Effector memory CD8-positive, alpha-beta T cell (primary cell): ENCODE results near the gene MTA3.
"Not testable (repeated sequence)": the region's sequence is repeated elsewhere in the genome, so short reads cannot be mapped to it uniquely, and the experiment has no call there.

Source experiments
- ATAC-seq: fragments of 150-1000 bp; cut with Tn5 transposase; replicated peaks from 2 replicates; pipeline ENCODE4 v1.10.0; 2021; ENCODE audit warnings: mild to moderate bottlenecking, moderate library complexity
- DNase-seq, 3 experiments: peaks; one replicate each; pipeline ENCODE4 v3.0.0; 2021
- H3K27ac Mint-ChIP-seq, 2 donors: one replicate each; pipeline ENCODE4 v1.8.0; 2022; ENCODE audit warnings: mild to moderate bottlenecking in 2 of 2, mixed read lengths in 2 of 2, moderate library complexity in 2 of 2
- H3K27me3 Mint-ChIP-seq, 2 donors: one replicate each; pipeline ENCODE4 v1.8.0; 2022; ENCODE audit warnings: mixed read lengths in 2 of 2
- H3K36me3 Mint-ChIP-seq: one replicate; pipeline ENCODE4 v1.8.0; 2022; ENCODE audit warnings: mild to moderate bottlenecking, moderate library complexity, mixed read lengths; ENCODE audit not compliant: insufficient read depth
- H3K4me1 Mint-ChIP-seq, 2 donors: one replicate each; pipeline ENCODE4 v1.8.0; 2022; ENCODE audit warnings: low read depth in 2 of 2, mixed read lengths in 2 of 2
- H3K4me3 Mint-ChIP-seq, 2 donors: one replicate each; pipeline ENCODE4 v1.8.0; 2022; ENCODE audit warnings: mild to moderate bottlenecking in 2 of 2, mixed read lengths in 2 of 2, moderate library complexity in 2 of 2
- H3K9me3 Mint-ChIP-seq, 2 donors: one replicate each; pipeline ENCODE4 v1.8.0; 2022; ENCODE audit warnings: mixed read lengths in 2 of 2

The MTA3 gene

DNA sequence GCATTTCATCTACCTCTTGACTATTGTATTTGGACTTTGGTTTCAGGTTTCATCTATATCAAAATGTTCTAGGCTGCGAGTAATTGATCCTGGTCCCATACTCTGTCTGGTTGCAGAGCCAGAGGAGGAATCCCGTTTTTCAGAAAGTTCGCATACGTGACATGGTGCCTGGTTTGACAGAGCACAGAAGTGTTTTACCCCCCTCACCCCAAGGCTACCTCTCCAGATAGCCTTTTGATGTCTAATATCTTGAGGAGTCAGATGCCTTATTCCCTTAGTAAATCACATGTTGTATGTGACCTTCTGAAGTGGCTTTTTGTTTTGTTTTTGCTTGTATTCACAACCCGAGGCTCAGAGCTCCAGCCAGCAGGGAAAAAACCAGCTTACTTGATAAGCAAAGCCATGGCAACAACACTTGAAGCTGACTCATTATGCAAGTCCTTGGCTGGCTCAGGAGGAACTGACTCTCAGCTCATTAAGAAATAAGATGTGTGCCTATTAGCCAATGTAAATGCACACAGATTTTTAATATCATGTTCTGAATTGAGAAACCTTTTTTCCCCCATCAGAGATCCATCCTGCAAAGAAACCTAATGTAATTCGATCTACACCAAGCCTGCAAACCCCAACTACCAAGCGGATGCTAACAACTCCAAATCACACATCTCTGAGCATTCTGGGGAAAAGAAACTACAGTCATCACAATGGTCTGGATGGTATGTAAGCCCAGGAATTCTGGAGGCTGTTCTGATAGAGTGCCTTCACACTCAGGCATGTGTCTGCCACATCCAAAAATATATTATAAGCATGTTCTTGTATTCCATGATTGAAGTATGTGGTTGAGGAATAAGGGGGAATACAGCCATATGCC, 154.1 kb downstream of the MTA3 start:
- H3K9me3 Mint-ChIP-seq = no peaks in the 10 kb centered on the region
- no peaks in the 10 kb centered on the region for H3K36me3 Mint-ChIP-seq
- peaks cover 0 to 4% of the 10 kb centered on the region in 2 donors for H3K4me1 Mint-ChIP-seq

DNA sequence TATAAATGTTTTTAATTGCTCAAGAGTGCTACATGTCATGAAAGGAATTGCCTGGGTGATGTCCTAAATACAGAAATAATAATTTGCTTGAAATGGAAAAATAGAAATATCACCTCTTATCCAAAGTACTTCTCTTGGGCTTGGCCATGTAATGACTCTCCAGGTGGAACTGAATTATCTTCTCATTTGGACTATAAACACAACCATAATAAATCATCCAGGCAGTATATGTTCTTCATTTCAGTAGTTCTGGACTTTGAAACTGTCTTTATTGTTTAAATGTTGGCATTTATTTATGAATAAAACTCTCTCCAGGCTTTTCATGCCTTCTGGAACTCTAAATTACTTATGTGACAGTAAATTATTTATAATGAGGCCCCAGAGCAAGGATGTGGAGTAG, 155.0 kb downstream of the MTA3 start:
- Mint-ChIP-seq H3K36me3 (no peaks in the 10 kb centered on the region), H3K4me1 (peaks cover 0 to 4% of the 10 kb centered on the region in 2 donors), H3K4me3 (no peak overlapping the region), H3K27me3 (no peaks in the 10 kb centered on the region), H3K27ac (no peak overlapping the region), H3K9me3 (no peaks in the 10 kb centered on the region)
- no peak for DNase-seq
- no peak for ATAC-seq

More for the DNA sequence above, 154.1 kb downstream of the MTA3 start:
- ATAC-seq (peak; percentile 29), DNase-seq (no peak)
- Mint-ChIP-seq H3K27ac (no peak overlapping the region), H3K27me3 (no peaks in the 10 kb centered on the region), H3K4me3 (no peak overlapping the region)

DNA sequence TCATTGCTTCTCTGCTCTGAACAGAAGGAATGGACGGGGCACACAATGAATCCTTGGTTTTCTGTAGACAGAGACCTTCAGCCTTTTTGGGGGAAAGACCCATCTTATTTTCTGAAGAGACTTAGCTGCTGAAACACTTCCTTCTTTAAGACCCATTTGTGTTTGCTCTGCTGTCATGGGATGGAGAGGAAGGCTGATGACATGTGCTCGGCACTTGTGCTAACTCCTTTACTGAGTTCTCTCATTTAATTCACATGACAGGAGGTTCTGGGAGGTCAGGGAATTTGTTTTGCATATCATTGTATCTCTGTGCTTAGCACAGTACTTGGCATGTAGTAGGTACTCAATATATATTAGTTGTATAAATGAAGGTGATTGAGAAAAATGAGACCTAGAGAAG, 156.5 kb downstream of the MTA3 start:
- H3K27ac Mint-ChIP-seq = no peak overlapping the region
- H3K4me3 Mint-ChIP-seq = no peak overlapping the region
- no peak for ATAC-seq
- no peaks in the 10 kb centered on the region for H3K9me3 Mint-ChIP-seq
- H3K27me3 Mint-ChIP-seq = no peaks in the 10 kb centered on the region
- no peaks in the 10 kb centered on the region for H3K36me3 Mint-ChIP-seq
- DNase-seq = no peak
- peaks cover 0 to 4% of the 10 kb centered on the region in 2 donors for H3K4me1 Mint-ChIP-seq

DNA sequence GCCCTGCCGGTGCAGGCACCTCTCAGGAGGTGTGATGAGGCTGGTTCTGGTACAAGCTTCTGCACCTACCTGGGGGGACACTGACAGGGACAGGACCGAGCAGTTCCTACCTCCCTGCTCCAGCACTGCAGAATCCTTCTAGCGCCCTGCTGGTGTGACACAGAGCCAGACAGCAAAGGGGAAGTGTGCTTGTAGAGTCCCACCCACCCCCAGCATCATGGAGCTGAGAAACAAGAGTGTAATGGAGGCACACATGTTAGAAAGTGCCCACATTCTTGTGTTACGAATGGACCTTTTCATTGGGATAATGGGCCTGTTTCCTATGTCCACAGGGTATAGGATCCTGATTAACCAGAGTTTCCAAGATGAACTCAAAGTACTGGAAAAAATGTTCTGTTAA, 157.2 kb downstream of the MTA3 start:
- ATAC-seq = no peak
- no peak overlapping the region for H3K27ac Mint-ChIP-seq

DNA sequence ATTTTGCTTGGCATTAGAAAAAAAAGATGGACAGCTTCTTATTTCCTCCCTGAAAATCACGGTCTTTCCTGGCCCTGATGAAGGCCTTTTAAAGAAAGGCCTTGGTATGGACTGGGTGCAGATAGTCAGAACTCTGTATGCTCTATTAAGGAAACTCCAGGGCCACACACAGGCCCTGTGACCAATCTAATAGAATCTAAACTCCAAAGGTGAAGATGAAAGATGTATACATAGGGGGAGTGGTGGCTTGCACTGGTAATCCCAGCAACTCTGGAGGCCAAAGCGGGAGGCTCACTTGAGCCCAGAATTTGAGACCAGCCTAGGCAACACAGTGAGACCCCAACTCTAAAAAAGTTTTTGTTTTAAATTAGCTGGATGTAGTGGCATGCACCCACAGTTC, 158.2 kb downstream of the MTA3 start:
- DNase-seq (no peak), ATAC-seq (no peak)
- H3K27me3 Mint-ChIP-seq = no peaks in the 10 kb centered on the region
- no peak overlapping the region for H3K4me3 Mint-ChIP-seq
- H3K27ac Mint-ChIP-seq = no peak overlapping the region
- H3K9me3 Mint-ChIP-seq = no peaks in the 10 kb centered on the region
- no peaks in the 10 kb centered on the region for H3K36me3 Mint-ChIP-seq
- H3K4me1 Mint-ChIP-seq = peaks cover 0 to 10% of the 10 kb centered on the region in 2 donors

More for the DNA sequence above, 157.2 kb downstream of the MTA3 start:
- DNase-seq = no peak
- no peaks in the 10 kb centered on the region for H3K27me3 Mint-ChIP-seq
- H3K36me3 Mint-ChIP-seq = no peaks in the 10 kb centered on the region
- H3K9me3 Mint-ChIP-seq = no peaks in the 10 kb centered on the region
- peaks cover 0 to 5% of the 10 kb centered on the region in 2 donors for H3K4me1 Mint-ChIP-seq
- no peak overlapping the region for H3K4me3 Mint-ChIP-seq

DNA sequence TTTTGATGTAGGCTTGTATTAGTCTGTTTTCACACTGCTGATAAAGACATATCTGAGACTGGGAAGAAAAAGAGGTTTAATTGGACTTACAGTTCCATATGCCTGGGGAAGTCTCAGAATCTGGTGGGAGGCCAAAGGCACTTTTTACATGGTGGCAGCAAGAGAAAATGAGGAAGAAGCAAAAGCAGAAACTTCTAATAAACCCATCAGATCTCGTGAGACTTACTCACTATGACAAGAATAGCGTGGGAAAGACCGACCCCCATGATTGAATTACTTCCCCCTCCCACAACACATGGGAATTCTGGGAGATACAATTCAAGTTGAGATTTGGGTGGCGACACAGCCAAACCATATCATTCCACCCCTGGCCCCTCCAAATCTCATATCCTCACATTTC, 162.9 kb downstream of the MTA3 start:
- H3K27me3 Mint-ChIP-seq, DNase-seq, H3K4me1 Mint-ChIP-seq, H3K27ac Mint-ChIP-seq, H3K36me3 Mint-ChIP-seq, ATAC-seq, H3K4me3 Mint-ChIP-seq: not testable (repeated sequence)
- H3K9me3 Mint-ChIP-seq = peaks cover 4 to 10% of the 10 kb centered on the region in 2 donors

DNA sequence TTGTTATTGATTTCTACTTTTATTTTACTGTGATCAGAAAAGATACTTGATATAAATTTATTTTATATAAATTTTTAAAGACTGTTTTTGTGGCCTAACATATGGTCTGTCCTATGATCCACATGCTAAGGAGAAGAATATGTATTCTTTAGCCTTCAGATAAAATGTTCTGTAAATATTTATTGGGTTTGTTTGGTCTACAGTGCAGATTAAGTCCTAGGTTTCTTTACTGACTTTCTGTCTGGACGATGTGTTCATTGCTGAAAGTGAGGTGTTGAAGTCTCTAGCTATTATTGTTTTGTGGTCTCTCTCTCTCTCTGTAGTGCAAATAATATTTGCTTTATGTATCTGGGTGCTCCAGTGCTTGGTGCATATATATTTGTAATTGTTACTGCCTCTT, 165.4 kb downstream of the MTA3 start:
- H3K27ac Mint-ChIP-seq = no peak overlapping the region
- ATAC-seq (no peak), DNase-seq (no peak)
- H3K27me3 Mint-ChIP-seq = no peaks in the 10 kb centered on the region
- peaks cover 0 to 6% of the 10 kb centered on the region in 2 donors for H3K4me1 Mint-ChIP-seq
- no peak overlapping the region for H3K4me3 Mint-ChIP-seq
- peaks cover 3% of the 10 kb centered on the region for H3K36me3 Mint-ChIP-seq
- H3K9me3 Mint-ChIP-seq = peaks cover 4 to 10% of the 10 kb centered on the region in 2 donors

DNA sequence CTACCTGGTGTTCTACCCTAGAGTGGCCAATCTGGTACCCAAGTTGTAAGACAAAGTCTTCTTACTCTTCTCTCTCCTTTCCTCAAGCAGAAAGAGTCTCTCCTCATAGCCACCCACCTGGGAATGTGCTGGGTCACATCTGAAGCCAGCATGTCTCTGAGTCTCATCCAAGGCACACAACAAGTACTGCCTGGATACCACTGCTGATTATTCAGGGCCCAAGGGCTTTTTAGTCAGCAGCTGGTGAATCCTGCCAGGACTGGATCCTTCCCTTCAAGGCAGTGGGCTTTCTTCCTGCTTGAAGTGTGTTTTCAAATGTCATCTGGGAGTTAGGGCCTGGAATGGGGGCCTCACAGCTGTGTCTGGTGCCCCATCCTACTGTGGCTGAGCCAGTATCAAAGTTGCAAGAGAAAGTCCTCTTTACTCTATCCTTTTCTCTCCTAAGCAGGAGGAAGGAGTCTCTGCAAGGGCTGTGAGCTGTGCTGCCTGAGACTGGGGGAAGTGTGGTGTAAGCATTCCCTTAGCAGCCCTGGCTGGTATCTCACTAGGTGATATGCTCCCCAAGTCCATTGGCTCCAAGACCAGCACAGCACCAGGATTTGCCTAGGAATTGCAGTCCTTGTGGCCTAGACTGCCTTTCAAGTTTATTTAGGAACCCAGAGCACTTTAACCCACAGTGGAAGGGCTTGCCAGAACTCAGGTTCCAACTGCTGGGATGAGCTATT, 168.3 kb downstream of the MTA3 start:
- peaks cover 3% of the 10 kb centered on the region for H3K36me3 Mint-ChIP-seq
- no peaks in the 10 kb centered on the region for H3K27me3 Mint-ChIP-seq
- no peak overlapping the region for H3K4me3 Mint-ChIP-seq
- peaks cover 6 to 10% of the 10 kb centered on the region in 2 donors for H3K9me3 Mint-ChIP-seq
- no peaks in the 10 kb centered on the region for H3K4me1 Mint-ChIP-seq
- DNase-seq (no peak), ATAC-seq (no peak)
- no peak overlapping the region for H3K27ac Mint-ChIP-seq

DNA sequence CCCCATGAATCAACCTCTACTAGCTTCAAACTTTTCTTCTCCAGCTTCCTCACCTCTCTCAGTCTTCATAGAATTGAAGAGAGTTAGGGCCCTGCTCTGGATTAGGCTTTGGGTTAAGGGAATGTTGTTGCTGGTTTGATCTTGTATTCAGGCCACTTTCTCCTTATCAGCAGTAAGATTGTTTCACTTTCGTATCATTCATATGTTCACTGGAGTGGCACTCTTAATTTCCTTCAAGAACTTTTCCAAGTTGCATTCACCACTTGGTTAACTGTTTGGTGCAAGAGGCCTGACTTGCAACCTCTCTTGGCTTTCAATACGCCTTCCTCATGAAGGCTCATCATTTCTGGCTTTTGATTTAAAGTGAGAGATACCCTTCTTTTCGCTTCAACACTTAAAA, 172.7 kb downstream of the MTA3 start:
- Mint-ChIP-seq H3K4me3 (no peak overlapping the region), H3K36me3 (peaks cover 7% of the 10 kb centered on the region)

DNA sequence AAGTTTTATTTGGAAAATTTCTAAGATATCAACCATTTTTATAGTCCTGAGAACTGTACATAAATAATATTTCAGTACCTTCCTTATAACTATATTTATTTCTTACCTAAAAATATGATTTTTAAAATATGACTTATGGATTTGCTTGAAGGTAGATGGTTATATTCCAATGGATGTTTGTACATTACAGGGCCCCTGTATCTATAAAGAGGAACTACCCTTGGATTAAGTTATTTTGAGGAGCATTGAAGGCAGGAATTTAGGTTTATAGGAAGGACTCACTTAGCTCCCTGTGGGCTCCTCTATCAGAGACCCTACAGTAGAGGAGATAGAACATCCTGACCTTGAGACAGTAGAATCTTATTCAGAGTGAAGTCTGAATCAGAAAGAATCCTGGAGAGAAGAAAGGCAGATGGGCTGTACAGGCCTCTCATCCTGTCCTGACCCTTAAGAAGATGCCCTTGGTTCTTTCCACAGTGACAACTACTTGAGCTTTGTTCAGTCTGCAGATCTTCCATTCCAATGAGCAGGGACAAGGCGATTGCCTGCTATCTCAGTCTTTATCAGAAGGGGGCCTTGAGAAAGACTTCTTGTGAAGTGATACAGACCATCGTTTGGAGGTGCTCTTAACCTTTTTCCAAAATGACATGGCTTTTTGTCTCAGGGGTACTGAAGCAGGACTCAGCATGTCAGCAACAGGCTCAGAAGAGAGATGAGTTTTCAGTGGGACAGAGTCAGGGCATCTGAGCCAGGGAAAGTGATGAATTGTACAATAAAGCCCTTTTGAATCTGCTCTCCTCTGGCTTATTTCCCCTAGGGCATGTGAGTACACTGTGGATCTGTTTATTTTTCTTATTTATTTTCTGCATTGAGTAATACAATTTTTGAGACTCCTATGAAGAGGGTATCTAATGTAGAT, 174.6 kb downstream of the MTA3 start:
- H3K9me3 Mint-ChIP-seq = peaks cover 0 to 2% of the 10 kb centered on the region in 2 donors
- H3K4me3 Mint-ChIP-seq = no peak overlapping the region
- H3K36me3 Mint-ChIP-seq = peaks cover 9% of the 10 kb centered on the region
- DNase-seq (no peak), ATAC-seq (no peak)
- no peaks in the 10 kb centered on the region for H3K27me3 Mint-ChIP-seq
- H3K4me1 Mint-ChIP-seq = no peaks in the 10 kb centered on the region
- peak overlapping the region in 1 of 2 donors; percentile 9 for H3K27ac Mint-ChIP-seq

More for the DNA sequence above, 172.7 kb downstream of the MTA3 start:
- DNase-seq (no peak), ATAC-seq (no peak)
- no peak overlapping the region for H3K27ac Mint-ChIP-seq
- no peaks in the 10 kb centered on the region for H3K27me3 Mint-ChIP-seq
- H3K4me1 Mint-ChIP-seq = no peaks in the 10 kb centered on the region
- peaks cover under 1 to 2% of the 10 kb centered on the region in 2 donors for H3K9me3 Mint-ChIP-seq

DNA sequence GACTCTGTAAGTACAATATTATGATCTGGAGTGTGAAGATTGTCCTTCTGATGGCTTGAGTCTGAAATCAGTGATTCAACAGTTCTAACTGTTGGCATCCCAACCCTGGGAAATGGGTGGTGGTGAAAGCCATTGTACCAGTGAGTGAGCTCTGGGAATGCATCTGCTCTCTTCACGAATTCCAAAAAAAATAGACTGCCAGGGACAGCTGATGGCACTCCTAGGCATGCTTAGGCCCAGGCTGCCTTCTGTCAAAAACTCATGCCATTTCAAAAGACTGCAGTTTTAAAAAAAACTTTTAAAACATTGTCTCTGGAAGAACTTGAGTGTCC, 175.2 kb downstream of the MTA3 start:
- Mint-ChIP-seq H3K27ac (peak overlapping the region in 1 of 2 donors; percentile 9), H3K36me3 (peaks cover 9% of the 10 kb centered on the region)
- no peak for DNase-seq

DNA sequence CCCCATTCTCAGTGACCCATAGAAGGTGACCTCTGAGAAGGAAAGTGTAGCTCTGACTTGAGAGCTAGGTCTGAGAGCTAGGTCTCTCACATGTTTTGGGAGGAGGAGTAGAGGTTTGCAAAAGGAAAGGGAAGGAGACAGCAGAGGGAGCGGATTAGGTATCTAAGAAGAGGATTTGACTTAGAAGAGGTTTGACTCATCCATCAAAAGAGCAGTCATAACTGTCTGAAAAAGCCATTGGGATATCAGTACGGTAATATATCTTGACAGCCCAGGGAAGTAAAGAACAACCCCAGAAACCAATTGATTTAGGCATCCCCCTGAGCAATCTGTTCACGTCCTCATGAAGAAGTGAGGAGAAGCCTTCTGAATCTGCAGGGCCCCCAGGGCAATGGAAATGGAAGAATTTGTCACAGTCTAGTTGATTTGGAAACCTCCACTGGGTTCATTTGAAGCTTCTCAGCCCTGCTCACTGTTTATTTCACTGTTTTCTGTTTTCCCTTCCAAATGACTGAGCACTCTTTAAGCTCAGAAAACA, 176.2 kb downstream of the MTA3 start:
- H3K27me3 Mint-ChIP-seq = no peaks in the 10 kb centered on the region
- H3K9me3 Mint-ChIP-seq = no peaks in the 10 kb centered on the region
- H3K27ac Mint-ChIP-seq = no peak overlapping the region
- no peaks in the 10 kb centered on the region for H3K4me1 Mint-ChIP-seq
- H3K4me3 Mint-ChIP-seq = no peak overlapping the region
- ATAC-seq = no peak
- peaks cover 9% of the 10 kb centered on the region for H3K36me3 Mint-ChIP-seq
- DNase-seq = no peak

More for the DNA sequence above, 175.2 kb downstream of the MTA3 start:
- Mint-ChIP-seq H3K4me1 (no peaks in the 10 kb centered on the region), H3K27me3 (no peaks in the 10 kb centered on the region), H3K4me3 (no peak overlapping the region), H3K9me3 (peaks cover 0 to 2% of the 10 kb centered on the region in 2 donors)
- no peak for ATAC-seq

DNA sequence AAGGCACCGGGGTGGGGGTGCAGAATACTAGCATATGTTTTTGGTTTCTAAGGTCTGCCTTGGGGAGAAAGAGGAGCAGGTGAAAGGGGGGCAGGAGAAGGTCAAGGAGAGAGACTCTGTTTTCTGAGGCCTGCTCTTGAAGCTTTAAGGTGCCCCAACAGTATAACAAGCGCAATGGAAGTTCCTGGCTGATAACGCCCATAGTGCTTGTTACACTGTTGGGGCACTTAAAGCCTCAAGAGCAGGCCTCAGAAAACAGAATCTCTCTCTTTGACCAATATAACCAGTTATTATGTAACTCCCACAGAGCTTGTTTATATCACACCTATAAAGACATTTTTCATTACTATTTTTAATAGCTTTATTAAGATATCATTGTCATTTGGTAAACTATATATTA, 179.0 kb downstream of the MTA3 start:
- Mint-ChIP-seq H3K4me3 (no peak overlapping the region), H3K4me1 (no peaks in the 10 kb centered on the region), H3K36me3 (peaks cover 7% of the 10 kb centered on the region), H3K9me3 (no peaks in the 10 kb centered on the region), H3K27ac (no peak overlapping the region), H3K27me3 (no peaks in the 10 kb centered on the region)
- DNase-seq = no peak
- ATAC-seq = no peak
